CD14-positive monocyte (primary cell): ENCODE results near the gene UQCR10. TPM values are rescaled to one million over a fixed set of nuclear protein-coding genes. Genes with fewer than 3 reads are reported as not detected.

Source experiments
- DNase-seq, 3 donors: peaks; one replicate each; pipeline ENCODE4 v3.0.0-alpha.2; 2011 to 2022
- H2AFZ ChIP-seq: 2 replicates; pipeline ENCODE4 v1.6.0; 2012; ENCODE audit warnings: mild to moderate bottlenecking, low read depth, low read length, inconsistent platforms; ENCODE audit not compliant: insufficient read depth, poor library complexity, severe bottlenecking
- H3K27ac ChIP-seq, 2 donors: 1 replicate in 1 of 2; 2 replicates in 1 of 2; pipeline ENCODE4 v1.5.1; 2012 to 2013; ENCODE audit warnings: low read length in 2 of 2, control low read depth in 1 of 2, inconsistent platforms in 1 of 2, low read depth in 1 of 2, mild to moderate bottlenecking in 1 of 2
- H3K27me3 ChIP-seq, 2 donors: one replicate each; pipeline versions ENCODE4 v1.6.0 to v1.6.1; 2011 to 2013; ENCODE audit warnings: low read length in 2 of 2; ENCODE audit not compliant: control insufficient read depth in 2 of 2, insufficient read depth in 2 of 2
- H3K36me3 ChIP-seq, 2 donors: replicated peaks in 1 of 2; 1 replicate in 1 of 2; 2 replicates in 1 of 2; pipeline versions ENCODE4 v1.5.1 to v1.6.1; 2012 to 2013; ENCODE audit warnings: low read length in 2 of 2, control low read depth in 1 of 2, inconsistent platforms in 1 of 2, mild to moderate bottlenecking in 1 of 2; ENCODE audit not compliant: insufficient read depth in 2 of 2, control insufficient read depth in 1 of 2
- H3K4me1 ChIP-seq, 2 donors: 1 replicate in 1 of 2; 2 replicates in 1 of 2; pipeline versions ENCODE4 v1.5.1 to v1.6.1; 2012 to 2013; ENCODE audit warnings: low read length in 2 of 2, control low read depth in 1 of 2, inconsistent platforms in 1 of 2, mild to moderate bottlenecking in 1 of 2, moderate library complexity in 1 of 2; ENCODE audit not compliant: insufficient read depth in 2 of 2, control insufficient read depth in 1 of 2
- H3K4me2 ChIP-seq: replicated peaks from 2 replicates; pipeline ENCODE3; 2012; ENCODE audit warnings: low read length, moderate library complexity, mild to moderate bottlenecking; ENCODE audit not compliant: poor library complexity, severe bottlenecking; ENCODE audit errors: extremely low read depth
- H3K4me3 ChIP-seq, 3 experiments: fragments of 200-600 bp in 1 of 3; sonication (generic) in 1 of 3; replicated peaks in 1 of 3; 1 replicate in 2 of 3; 2 replicates in 1 of 3; pipeline ENCODE4 v1.5.1; 2011 to 2013; ENCODE audit warnings: low read length in 3 of 3, mild to moderate bottlenecking in 3 of 3, control low read depth in 2 of 3, low read depth in 2 of 3, inconsistent platforms in 1 of 3, moderate library complexity in 1 of 3
- H3K79me2 ChIP-seq: 2 replicates; pipeline ENCODE4 v1.6.0; 2012; ENCODE audit warnings: mild to moderate bottlenecking, control low read depth, inconsistent platforms, low read length, moderate library complexity; ENCODE audit not compliant: insufficient read depth
- H3K9ac ChIP-seq: 2 replicates; pipeline ENCODE4 v1.6.0; 2017; ENCODE audit warnings: low read length, mild to moderate bottlenecking; ENCODE audit not compliant: insufficient read depth, poor library complexity, severe bottlenecking
- H3K9me3 ChIP-seq, 2 donors: replicated peaks in 1 of 2; 1 replicate in 1 of 2; 2 replicates in 1 of 2; pipeline versions ENCODE4 v1.5.1 to v1.6.1; 2012 to 2013; ENCODE audit warnings: low read length in 2 of 2, control low read depth in 1 of 2; ENCODE audit not compliant: control insufficient read depth in 1 of 2, insufficient read depth in 1 of 2
- H4K20me1 ChIP-seq: 2 replicates; pipeline ENCODE4 v1.6.0; 2012; ENCODE audit warnings: mild to moderate bottlenecking, low read length, control low read depth, moderate library complexity; ENCODE audit not compliant: insufficient read depth
- H3K27ac Mint-ChIP-seq, 7 donors: one replicate each; pipeline ENCODE4 v1.8.0; 2020; ENCODE audit warnings: mild to moderate bottlenecking in 7 of 7, mixed read lengths in 7 of 7, moderate library complexity in 6 of 7, inconsistent platforms in 2 of 7
- H3K27me3 Mint-ChIP-seq, 3 donors: one replicate each; pipeline ENCODE4 v1.8.0; 2021 to 2022; ENCODE audit warnings: low read depth in 3 of 3, mild to moderate bottlenecking in 3 of 3, mixed read lengths in 3 of 3, moderate library complexity in 3 of 3, inconsistent platforms in 1 of 3
- H3K36me3 Mint-ChIP-seq, 2 donors: one replicate each; pipeline ENCODE4 v1.8.0; 2020; ENCODE audit warnings: mixed read lengths in 2 of 2, inconsistent platforms in 1 of 2, mild to moderate bottlenecking in 1 of 2
- H3K4me1 Mint-ChIP-seq: one replicate; pipeline ENCODE4 v1.8.0; 2020; ENCODE audit warnings: mild to moderate bottlenecking, mixed read lengths
- H3K4me3 Mint-ChIP-seq, 2 donors: one replicate each; pipeline ENCODE4 v1.8.0; 2020; ENCODE audit warnings: mild to moderate bottlenecking in 2 of 2, mixed read lengths in 2 of 2, moderate library complexity in 1 of 2
- H3K9me3 Mint-ChIP-seq, 7 donors: one replicate each; pipeline ENCODE4 v1.8.0; 2020 to 2022; ENCODE audit warnings: mixed read lengths in 7 of 7, mild to moderate bottlenecking in 6 of 7, moderate library complexity in 6 of 7, inconsistent platforms in 2 of 7
- CTCF ChIP-seq: fragments of 200-600 bp; IDR thresholded peaks from one replicate; pipeline ENCODE4 v1.8.0; 2022; ENCODE audit warnings: antibody characterized with exemption, mild to moderate bottlenecking
- whole genome bisulfite sequencing: methylation state at CpG from one replicate; pipeline ENCODE4 v1.1.5; 2013; ENCODE audit warnings: missing lambda C conversion rate; ENCODE audit not compliant: insufficient coverage; 5-methylcytosine and 5-hydroxymethylcytosine counted together
- intact Hi-C, 2 donors: fragments of 100-400 bp; cut with micrococcal nuclease; formaldehyde crosslinking; loops; one replicate each; pipeline versions ENCODE4 v1.15.0 to v1.15.1; 2023
- polyA plus RNA-seq, 3 donors: library from polyadenylated mRNA; depleted of rRNA in 1 of 3; unstranded in 2 of 3; stranded (reverse) in 1 of 3; fragments of 300-500 nt in 2 of 3; fragments of >200 nt in 1 of 3; fragmentation: Illumina TruSeq in 2 of 3; gene quantifications; 1 replicate in 2 of 3; 2 replicates in 1 of 3; pipeline ENCODE4 v1.2.3, GENCODE V29; 2012 to 2021

The UQCR10 gene
- polyA plus RNA-seq, 3 donors: 99.0 to 314 (median 287) TPM

- no peak for TF ChIP-seq CTCF
- Histone ChIP-seq H2AFZ (peak overlapping the region; percentile 29), H3K4me1 (peaks cover 0 to 4% of the 10 kb centered on the region in 2 donors), H3K9ac (peak overlapping the region; percentile 12), H3K36me3 (peaks cover 0 to 5% of the 10 kb centered on the region in 2 donors), H4K20me1 (no peaks in the 10 kb centered on the region), H3K4me3 (no peak overlapping the region), H3K4me2 (no peak overlapping the region), H3K27me3 (no peaks in the 10 kb centered on the region), H3K9me3 (no peaks in the 10 kb centered on the region), H3K27ac (no peak overlapping the region), H3K79me2 (no peaks in the 10 kb centered on the region)
- Mint-ChIP-seq H3K4me1 (peaks cover 8% of the 10 kb centered on the region), H3K27me3 (peaks cover 0 to 3% (median 0%) of the 10 kb centered on the region in 3 donors), H3K9me3 (no peaks in the 10 kb centered on the region), H3K27ac (peak overlapping the region in 1 of 7 donors; percentile 30), H3K4me3 (no peak overlapping the region), H3K36me3 (peaks cover 5 to 7% of the 10 kb centered on the region in 2 donors)
- intact Hi-C loops: no loop called here
- DNase-seq: no peak
- WGBS: 89% methylated on average over 7 of the region's 7 CpGs
Observed at GRCh38 chr22:29782061-29782845, 15.1 kb downstream of the UQCR10 start.

- peaks cover 22 to 29% of the 10 kb centered on the region in 2 donors for H3K36me3 ChIP-seq
- Mint-ChIP-seq H3K27me3 (peaks cover 0 to 2% (median 0%) of the 10 kb centered on the region in 3 donors), H3K4me3 (no peak overlapping the region), H3K4me1 (peaks cover 8% of the 10 kb centered on the region), H3K9me3 (no peaks in the 10 kb centered on the region), H3K27ac (peak overlapping the region in 1 of 7 donors; percentile 13), H3K36me3 (peaks cover 29 to 31% of the 10 kb centered on the region in 2 donors)
- no peak overlapping the region for H3K4me3 ChIP-seq
- no peaks in the 10 kb centered on the region for H3K79me2 ChIP-seq
- H3K9me3 ChIP-seq: no peaks in the 10 kb centered on the region
- no peak for TF ChIP-seq CTCF
- H3K27ac ChIP-seq: no peak overlapping the region
- H3K27me3 ChIP-seq: no peaks in the 10 kb centered on the region
- no peak overlapping the region for H3K9ac ChIP-seq
- intact Hi-C loops: no loop called here
- 84% methylated on average over 8 of the region's 9 CpGs for WGBS
- no peak for DNase-seq
- H3K4me2 ChIP-seq: no peak overlapping the region
- H2AFZ ChIP-seq: no peak overlapping the region
- H3K4me1 ChIP-seq: peaks cover 0 to 4% of the 10 kb centered on the region in 2 donors
- H4K20me1 ChIP-seq: no peaks in the 10 kb centered on the region
Observed at GRCh38 chr22:29784451-29785361, 17.5 kb downstream of the UQCR10 start.
